PFSK-1 (cell line): ENCODE data around the gene MAP3K7.

Experiments
- FOXP2 ChIP-seq: optimal IDR thresholded peaks from 2 replicates; pipeline ENCODE3; 2011; ENCODE audit warnings: borderline replicate concordance, control low read depth, inconsistent platforms; ENCODE audit not compliant: insufficient read depth; ENCODE audit errors: extremely low read length, extremely low read depth
- POLR2AphosphoS5 ChIP-seq: IDR thresholded peaks from 2 replicates; pipeline ENCODE4 v1.6.1; 2012; ENCODE audit warnings: low read depth, mild to moderate bottlenecking, control low read depth, low read length, moderate library complexity
- SIN3A ChIP-seq: IDR thresholded peaks from 2 replicates; pipeline ENCODE4 v1.6.1; 2012; ENCODE audit warnings: mild to moderate bottlenecking, low read length, moderate library complexity, borderline replicate concordance; ENCODE audit not compliant: insufficient read depth
- TAF1 ChIP-seq: IDR thresholded peaks from 2 replicates; pipeline ENCODE4 v1.6.1; 2012; ENCODE audit warnings: low read length, control low read depth, borderline replicate concordance; ENCODE audit not compliant: insufficient read depth
- TF ChIP-seq, protein P1 (sequence below), 2 experiments: IDR thresholded peaks; 2 replicates each; pipeline versions ENCODE4 v1.6.1 to v1.8.0; 2011 to 2012; ENCODE audit warnings: low read depth in 2 of 2, low read length in 2 of 2, control low read depth in 1 of 2, inconsistent platforms in 1 of 2, mild to moderate bottlenecking in 1 of 2, moderate library complexity in 1 of 2; ENCODE audit not compliant: insufficient read depth in 1 of 2

MAP3K7 gene

DNA sequence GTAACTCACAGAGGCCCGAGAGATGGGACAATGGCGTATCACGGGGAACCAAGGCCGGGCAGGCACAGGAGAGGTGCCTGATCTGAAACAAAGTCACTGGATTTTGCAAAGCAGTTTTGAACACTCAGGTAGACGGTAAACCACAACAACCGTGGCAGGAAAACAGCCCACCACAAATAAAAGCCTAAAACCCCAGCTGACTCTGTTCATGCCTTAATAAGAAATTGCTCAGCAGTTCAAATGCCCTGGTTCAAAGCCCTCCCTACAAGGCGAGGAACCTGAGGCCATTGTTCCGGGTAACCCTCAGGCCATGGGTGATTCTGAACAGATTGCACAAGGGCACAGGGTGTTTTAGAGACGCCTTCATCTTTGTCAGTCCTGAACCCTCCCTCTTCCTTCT lies 114.2 kb downstream of the MAP3K7 start:
- no peak for TF ChIP-seq FOXP2
- TF ChIP-seq SIN3A: no peak
- no peak for TF ChIP-seq TAF1
- TF ChIP-seq, protein P1, sequence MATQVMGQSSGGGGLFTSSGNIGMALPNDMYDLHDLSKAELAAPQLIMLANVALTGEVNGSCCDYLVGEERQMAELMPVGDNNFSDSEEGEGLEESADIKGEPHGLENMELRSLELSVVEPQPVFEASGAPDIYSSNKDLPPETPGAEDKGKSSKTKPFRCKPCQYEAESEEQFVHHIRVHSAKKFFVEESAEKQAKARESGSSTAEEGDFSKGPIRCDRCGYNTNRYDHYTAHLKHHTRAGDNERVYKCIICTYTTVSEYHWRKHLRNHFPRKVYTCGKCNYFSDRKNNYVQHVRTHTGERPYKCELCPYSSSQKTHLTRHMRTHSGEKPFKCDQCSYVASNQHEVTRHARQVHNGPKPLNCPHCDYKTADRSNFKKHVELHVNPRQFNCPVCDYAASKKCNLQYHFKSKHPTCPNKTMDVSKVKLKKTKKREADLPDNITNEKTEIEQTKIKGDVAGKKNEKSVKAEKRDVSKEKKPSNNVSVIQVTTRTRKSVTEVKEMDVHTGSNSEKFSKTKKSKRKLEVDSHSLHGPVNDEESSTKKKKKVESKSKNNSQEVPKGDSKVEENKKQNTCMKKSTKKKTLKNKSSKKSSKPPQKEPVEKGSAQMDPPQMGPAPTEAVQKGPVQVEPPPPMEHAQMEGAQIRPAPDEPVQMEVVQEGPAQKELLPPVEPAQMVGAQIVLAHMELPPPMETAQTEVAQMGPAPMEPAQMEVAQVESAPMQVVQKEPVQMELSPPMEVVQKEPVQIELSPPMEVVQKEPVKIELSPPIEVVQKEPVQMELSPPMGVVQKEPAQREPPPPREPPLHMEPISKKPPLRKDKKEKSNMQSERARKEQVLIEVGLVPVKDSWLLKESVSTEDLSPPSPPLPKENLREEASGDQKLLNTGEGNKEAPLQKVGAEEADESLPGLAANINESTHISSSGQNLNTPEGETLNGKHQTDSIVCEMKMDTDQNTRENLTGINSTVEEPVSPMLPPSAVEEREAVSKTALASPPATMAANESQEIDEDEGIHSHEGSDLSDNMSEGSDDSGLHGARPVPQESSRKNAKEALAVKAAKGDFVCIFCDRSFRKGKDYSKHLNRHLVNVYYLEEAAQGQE (IDR thresholded peaks at IDR 0.05; ENCODE audit: insufficient read depth in 1 of 2, low read depth in 2 of 2, low read length in 2 of 2): no peak
- no peak for TF ChIP-seq POLR2AphosphoS5

DNA sequence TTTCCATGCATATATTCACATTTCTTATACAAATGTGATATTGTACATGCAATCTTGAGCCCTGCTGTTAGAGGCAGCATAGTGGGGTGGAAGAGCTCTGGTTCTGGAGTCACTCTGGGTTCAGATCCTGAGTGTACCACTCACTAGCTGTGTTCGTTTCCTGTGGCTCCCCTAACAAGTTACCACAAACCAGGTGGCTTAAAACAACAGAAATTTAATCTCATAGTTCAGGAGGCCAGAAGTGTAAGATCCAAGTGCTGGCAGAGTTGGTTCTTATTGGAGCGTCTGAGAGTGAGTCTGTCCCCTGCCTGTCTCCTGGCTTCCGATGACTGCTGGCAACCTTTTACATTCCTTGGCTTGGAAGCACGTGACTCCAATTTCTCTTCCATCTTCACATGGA lies 115.6 kb downstream of the MAP3K7 start:
- TF ChIP-seq, protein P1 (IDR thresholded peaks at IDR 0.05; ENCODE audit: insufficient read depth in 1 of 2, low read depth in 2 of 2, low read length in 2 of 2): no peak
- no peak for TF ChIP-seq POLR2AphosphoS5

DNA sequence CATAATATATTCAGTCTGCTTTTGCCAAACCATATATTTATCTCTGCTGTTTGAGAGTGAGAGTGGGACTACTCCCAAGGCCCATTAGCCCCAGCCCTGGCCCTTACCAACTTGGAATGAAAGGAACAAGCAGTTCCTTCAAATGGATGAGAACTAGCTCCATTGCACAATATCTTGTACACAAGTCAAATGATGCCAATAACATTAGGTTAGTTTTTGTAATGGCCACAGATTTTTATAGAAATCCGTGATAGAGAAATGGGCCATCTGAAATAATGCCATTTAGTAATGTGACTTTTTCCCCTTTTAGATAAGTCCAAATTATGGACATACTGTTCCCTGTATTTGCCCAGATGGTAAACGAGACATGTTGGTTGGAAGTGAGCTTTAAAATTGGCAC lies 117.0 kb downstream of the MAP3K7 start:
- TF ChIP-seq SIN3A: no peak
- no peak for TF ChIP-seq TAF1
- no peak for TF ChIP-seq FOXP2
- TF ChIP-seq, protein P1 (IDR thresholded peaks at IDR 0.05; ENCODE audit: insufficient read depth in 1 of 2, low read depth in 2 of 2, low read length in 2 of 2): no peak
- no peak for TF ChIP-seq POLR2AphosphoS5

DNA sequence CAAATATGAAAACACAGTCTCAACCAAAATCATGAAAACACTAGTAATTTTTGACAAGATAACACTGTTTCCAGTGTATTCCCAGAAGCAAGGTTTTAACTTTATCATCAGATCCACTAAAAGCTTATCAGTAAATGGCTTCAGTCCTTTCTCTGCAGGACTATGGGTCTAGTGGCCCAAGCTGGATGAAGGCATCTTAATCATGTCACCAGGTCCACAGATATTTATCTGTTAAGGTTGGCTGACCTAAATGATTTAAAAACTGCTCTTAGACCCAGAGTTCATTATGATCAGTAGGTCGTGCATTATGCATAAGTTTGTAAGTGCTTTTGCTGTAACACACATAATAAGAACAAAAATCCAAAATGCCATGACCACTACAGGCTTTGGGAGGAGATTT lies 118.0 kb downstream of the MAP3K7 start:
- TF ChIP-seq SIN3A (no peak), POLR2AphosphoS5 (no peak), TAF1 (no peak), FOXP2 (no peak)
- TF ChIP-seq, protein P1 (IDR thresholded peaks at IDR 0.05; ENCODE audit: insufficient read depth in 1 of 2, low read depth in 2 of 2, low read length in 2 of 2): no peak

DNA sequence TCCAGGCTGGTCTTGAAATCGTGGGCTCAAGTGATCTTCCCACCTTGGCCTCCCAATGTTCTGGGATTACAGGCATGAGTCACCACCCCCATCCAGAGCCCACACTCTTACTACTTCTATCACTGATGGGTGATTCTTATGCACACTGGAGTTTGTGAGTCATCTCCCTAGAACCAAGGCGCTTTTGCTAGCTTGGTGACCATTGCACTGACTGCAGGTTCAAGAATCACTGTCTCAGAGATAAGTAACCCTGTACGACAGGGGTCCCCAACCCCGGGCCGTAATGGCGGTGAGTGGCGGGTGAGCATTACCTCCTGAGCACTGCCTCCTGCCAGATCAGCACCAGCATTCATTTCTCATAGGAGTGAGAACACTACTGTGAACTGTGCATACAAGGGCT lies 118.8 kb downstream of the MAP3K7 start:
- TF ChIP-seq SIN3A: no peak
- TF ChIP-seq POLR2AphosphoS5: no peak
- TF ChIP-seq TAF1: no peak
